ENCODE results near the gene MTHFD1.

MTHFD1 gene

DNA sequence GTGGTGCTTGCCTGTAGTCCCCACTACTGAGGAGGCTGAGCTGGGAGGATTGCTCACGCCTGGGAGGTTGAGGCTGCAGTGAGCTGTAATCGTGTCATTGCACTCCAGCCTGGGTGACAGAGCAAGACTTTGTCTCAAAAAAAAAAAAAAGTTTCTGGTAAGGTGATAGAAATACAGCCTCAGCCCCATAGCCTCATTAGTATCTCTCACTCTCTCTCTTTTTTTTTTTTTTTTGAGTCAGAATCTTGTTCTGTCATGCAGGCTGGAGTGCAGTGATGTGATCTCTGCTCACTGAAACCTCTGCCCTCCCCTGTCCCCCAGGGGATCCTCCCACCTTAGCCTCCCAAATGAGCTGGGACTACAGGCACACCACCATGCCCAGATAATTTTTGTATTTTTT lies 19.2 kb downstream of the MTHFD1 start:
- no peak for DNase-seq

- no peak for DNase-seq
Observed at GRCh38 chr14:64409126-64409920, 21.2 kb downstream of the MTHFD1 start.

DNA sequence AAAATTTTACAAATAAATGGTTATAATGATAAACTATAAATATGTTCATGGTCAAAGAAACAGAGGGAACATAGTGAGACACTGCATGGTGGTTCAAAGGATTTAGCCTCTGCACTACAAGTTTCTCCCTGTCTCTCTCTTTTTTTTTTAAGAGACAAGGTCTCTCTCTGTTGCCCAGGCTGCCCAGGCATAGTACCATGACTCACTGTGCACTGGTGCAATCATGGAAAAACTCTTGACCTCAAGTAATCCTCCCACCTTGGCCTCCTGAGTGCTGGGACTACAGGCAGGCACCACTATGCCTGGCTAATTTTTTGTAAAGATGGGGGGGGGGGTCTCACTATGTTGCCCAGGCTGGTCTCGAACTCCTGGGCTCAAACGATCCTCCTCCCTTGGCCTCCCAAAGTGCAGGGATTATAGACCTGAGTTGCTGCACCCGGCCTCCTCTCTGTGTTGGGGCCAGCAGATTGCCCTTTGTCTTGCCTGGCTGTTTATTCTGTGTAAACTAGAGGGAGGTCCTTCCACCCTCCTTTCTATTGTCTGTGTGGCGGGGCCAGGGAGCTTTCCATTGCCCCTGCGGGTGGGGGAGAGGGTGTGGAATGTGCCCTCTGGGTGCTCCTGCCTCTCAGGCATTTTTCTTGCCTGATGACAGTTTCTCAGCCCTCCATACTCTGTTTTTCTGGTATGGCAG lies 22.1 kb downstream of the MTHFD1 start:
- no peak for DNase-seq

DNA sequence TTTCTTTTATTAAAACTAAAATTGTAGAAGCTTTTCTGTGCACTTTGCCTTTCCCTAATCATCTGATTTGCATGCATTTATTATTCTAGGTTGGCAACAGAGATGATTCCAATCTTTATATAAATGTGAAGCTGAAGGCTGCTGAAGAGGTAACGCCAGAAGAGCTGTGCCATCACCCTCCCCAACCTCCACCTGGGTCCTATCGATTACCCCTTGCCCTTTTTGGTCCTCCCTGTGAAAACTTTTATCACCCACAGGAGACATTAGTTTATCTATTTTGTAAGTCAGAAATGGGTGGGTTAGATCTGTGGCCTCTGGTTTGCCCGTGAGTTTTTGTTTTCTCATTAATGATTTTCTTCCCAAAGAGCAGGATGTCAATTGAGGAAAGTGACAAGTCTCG lies 22.8 kb downstream of the MTHFD1 start:
- DNase-seq: no peak

DNA sequence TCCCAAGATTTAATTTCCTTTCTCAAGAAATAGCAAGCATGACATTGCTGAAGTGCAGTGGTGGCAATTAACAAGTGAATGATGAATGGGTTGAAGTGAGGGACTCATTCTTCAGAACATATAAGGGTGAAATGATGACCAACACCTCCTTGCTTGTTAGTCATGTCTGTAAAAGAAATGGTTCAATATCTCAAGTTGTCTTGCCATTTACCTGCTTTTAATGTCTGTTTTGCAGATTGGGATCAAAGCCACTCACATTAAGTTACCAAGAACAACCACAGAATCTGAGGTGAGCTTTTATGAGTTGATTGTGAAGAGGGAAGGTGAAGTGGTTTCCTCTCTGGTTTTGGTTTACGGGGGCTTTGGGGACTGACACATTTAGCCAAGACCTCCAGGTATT lies 24.1 kb downstream of the MTHFD1 start:
- DNase-seq: no peak

GRCh38 chr14:64416348-64416932 lies 28.3 kb downstream of the MTHFD1 start:
- no peak for DNase-seq

DNA sequence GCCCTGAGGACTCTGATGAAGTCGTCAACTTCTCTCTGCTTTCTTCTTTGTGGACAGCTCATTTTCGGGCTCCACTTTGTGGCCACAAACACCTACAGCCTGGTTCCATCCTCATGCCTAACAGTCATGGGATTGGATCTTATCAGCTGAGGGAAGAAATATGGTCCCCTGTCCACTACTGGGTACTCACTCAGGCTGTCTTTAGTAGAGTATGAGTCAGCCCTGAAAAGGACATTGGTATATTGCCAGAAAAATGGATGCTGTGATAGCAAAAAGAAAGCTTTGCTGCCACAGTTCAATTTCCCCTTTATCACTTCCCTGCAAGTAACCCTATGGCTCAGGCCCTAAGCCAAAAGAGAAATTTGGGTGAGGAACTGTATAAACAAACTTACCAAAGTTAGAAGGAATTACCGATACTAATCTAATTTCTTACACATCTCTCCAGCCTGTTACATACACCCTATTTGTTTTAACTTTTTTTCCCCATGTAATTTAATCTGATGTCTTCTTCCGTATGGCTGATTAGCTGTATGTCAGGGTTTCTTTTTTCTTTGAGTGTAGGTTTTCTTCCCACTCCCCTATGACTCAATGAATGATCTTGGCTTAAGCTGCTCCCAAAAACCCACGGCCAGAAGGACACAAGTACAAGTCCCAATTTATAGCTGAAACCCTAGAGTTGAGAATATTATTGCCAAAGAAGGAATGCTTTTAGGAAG lies 29.1 kb downstream of the MTHFD1 start:
- DNase-seq: no peak

DNA sequence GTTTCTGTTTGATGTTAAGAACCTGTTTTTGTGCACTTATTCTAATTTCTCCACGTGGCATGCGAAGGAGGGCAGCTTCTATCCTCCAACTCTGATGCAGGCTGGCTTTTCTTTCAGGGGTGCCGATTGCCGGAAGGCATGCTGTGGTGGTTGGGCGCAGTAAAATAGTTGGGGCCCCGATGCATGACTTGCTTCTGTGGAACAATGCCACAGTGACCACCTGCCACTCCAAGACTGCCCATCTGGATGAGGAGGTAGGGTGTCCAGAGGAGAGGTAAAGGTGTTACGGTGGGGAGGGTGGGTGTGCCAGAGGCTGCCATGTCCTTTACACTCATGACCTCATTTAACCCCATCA lies 29.6 kb downstream of the MTHFD1 start:
- no peak for DNase-seq

DNA sequence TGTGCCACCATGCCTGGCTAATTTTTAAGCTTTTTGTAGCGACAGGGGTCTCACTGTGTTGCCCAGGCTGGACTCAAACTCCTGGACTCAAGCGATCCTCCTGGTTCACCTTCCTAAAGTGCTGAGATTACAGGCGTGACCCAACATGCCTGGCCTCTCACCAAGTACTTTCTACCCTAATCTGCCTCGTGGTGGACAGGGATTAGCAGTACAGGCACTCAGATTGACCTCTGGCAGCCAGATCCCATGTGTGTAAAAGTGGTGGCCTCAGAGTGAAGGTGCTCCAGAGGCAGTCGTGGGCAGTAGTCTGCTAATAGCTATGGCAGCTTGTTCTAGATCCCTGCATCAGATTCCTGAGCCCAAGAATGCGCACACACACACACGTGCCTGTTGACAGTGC lies 30.9 kb downstream of the MTHFD1 start:
- DNase-seq: no peak

DNA sequence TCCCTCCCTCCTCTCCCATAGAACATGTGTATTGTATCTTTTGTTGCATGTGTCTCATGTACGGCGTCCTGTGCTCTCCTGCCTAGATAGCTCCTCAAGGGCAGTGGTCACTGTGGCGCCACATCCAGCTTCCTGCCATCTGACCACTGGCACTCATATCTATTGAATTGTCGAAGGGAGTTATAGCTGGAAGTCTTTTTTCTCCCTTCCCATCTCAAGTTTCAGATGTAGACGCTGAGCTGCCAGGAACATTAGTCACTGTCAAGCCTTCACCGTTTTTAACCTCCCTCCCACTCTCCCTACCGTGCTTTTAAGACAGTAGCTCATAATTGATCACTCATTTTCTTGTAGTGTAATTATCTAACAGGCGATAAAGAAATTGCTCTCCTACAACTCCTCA lies 33.0 kb downstream of the MTHFD1 start:
- DNase-seq: no peak

- no peak for DNase-seq
Observed at GRCh38 chr14:64422005-64422404, 33.9 kb downstream of the MTHFD1 start.

GRCh38 chr14:64422756-64423155 lies 34.6 kb downstream of the MTHFD1 start:
- no peak for DNase-seq

DNA sequence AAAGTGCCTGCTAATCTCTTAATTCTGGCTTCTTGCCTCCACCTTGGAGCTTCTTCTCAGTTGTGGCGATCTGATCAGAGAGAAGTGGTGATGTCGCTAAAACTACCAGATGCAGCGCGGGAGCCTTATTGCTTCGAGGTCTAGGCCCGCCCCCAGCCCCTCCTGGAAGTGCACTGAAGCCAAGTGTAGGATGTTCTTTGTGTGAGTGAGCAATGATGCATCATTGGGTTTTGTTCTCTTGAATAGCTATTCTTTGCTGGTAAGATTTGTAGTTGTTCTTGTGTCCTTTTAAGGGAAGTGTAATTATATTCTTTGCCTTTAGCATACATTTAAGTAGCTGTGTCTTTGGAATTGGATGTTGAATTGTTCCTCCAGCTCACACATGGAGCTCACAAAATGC lies 35.8 kb downstream of the MTHFD1 start:
- no peak for DNase-seq

GRCh38 chr14:64434528-64434927 lies 46.4 kb downstream of the MTHFD1 start:
- DNase-seq: no peak

DNA sequence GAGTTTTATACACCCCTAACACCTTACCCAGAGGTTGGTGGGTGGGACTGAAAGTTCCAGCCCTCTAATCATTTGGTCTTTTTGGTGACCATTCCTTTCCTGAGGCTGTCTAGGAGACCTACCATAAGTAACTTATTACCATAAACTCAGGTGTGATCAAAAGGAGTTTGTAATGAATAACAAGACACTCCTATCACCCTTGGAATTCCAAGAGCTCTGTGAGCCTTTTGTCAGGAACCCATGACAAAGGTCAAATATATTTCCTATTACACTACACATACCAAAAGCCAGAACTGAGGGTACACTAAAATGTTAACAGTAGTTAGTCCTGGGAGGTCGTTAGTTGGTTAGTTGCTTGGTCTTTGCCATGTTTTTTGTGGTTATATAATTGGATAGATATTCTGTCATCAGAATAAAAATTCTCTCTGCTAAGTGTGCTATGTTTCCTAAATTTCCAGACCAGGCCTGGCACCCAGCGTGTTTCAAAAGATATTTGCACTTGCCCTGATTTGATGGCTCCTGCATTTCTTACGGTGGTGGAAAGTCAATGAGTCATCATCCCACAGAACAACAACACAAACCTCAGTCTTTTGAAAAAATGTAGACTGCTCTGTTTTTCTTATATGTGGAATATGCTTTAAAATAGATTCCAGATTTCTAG lies 50.2 kb downstream of the MTHFD1 start:
- no peak for DNase-seq

DNA sequence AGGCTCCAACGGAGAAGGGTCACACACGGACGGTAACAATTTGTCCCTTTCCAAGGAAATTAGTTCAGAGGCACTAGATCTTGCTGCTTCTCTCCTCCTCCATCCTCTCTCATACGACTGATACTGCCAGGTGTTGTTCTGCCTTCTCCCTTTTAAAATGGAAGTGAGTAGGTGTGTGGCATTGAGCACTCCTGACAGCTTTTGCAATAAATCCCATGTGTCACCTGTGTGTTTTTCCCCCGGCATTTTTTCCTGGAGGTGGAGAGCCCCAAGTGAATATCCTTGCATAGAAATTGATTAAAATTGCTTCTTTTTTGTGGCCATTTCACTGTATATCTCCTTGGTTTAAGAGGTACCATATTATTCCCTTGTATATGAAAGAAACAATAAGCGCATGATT lies 51.0 kb downstream of the MTHFD1 start:
- no peak for DNase-seq

DNA sequence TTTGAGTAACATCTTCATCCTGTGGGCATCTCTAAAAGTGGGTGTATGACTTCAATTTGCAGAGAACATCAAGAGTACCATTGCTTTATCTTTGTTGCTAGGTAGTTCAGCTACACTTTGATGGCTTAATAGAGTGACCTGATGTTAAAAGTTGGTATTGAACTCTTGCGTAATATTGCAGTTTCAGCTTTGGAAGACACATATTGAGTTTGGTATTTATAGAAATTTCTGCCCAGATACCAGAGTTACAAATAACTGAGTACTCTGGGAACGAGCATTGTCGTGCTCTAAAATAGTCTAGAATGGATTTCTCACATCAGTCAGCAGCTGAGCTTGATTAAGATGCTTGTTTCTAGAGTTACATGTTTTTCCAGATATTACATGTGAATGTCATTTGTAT lies 52.3 kb downstream of the MTHFD1 start:
- no peak for DNase-seq

- no peak for DNase-seq
Observed at GRCh38 chr14:64442300-64442988, 54.3 kb downstream of the MTHFD1 start.

- DNase-seq: no peak
Observed at GRCh38 chr14:64444140-64444539, 56.0 kb downstream of the MTHFD1 start.

GRCh38 chr14:64444984-64445845 lies 57.1 kb downstream of the MTHFD1 start:
- no peak for DNase-seq

- DNase-seq: no peak
Observed at GRCh38 chr14:64447876-64448670, 59.9 kb downstream of the MTHFD1 start.

Measured in NCI-H1092 treated with DMSO at 0.1 percent for 48 hours (cell line).